Neuron (in vitro differentiated cells): ENCODE results near the gene NUDT6.

ENCODE experiments used
- H2AFZ ChIP-seq: one replicate; pipeline ENCODE4 v1.6.1; 2013; ENCODE audit warnings: low read depth, mild to moderate bottlenecking, inconsistent platforms, low read length, moderate library complexity
- H3K27me3 ChIP-seq: one replicate; pipeline ENCODE4 v1.6.1; 2013; ENCODE audit warnings: low read length; ENCODE audit not compliant: insufficient read depth
- H3K36me3 ChIP-seq: one replicate; pipeline ENCODE4 v1.6.1; 2013; ENCODE audit warnings: low read length; ENCODE audit not compliant: insufficient read depth
- H3K4me1 ChIP-seq: one replicate; pipeline ENCODE4 v1.6.1; 2013; ENCODE audit warnings: low read length; ENCODE audit not compliant: insufficient read depth
- H3K4me3 ChIP-seq: 2 replicates; pipeline ENCODE4 v1.5.1; 2013; ENCODE audit warnings: mild to moderate bottlenecking, low read length, moderate library complexity
- H3K9me3 ChIP-seq: one replicate; pipeline ENCODE4 v1.6.1; 2013; ENCODE audit warnings: low read length

The NUDT6 gene

GRCh38 chr4:122908223-122908622 is 14.2 kb downstream of the NUDT6 start:
- H3K27me3 ChIP-seq = no peaks in the 10 kb centered on the region
- no peaks in the 10 kb centered on the region for H3K9me3 ChIP-seq
- no peak overlapping the region for H3K4me3 ChIP-seq
- peaks cover 7% of the 10 kb centered on the region for H3K36me3 ChIP-seq
- H2AFZ ChIP-seq = no peak overlapping the region
- H3K4me1 ChIP-seq = no peaks in the 10 kb centered on the region

DNA sequence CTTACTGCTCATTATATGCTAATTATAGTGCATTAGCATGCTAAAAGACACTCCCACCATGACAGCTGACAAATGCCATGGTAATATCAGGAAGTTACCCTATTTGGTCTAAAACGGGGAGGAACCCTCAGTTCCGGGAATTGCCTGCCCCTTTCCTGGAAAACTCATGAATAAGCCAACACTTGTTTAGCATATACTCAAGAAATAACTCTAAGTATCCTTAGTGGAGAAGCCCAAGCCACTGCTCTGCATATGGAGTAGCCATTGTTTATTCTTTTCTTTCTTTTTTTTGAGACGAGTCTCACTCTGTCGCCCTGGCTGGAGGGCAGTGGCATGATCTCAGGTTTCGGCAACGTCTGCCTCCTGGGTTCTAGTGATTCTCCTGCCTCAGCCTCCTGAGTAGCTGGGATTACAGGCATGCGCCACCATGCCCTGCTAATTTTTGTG is 15.5 kb downstream of the NUDT6 start:
- H3K27me3 ChIP-seq = no peaks in the 10 kb centered on the region
- no peak overlapping the region for H2AFZ ChIP-seq
- peaks cover 7% of the 10 kb centered on the region for H3K36me3 ChIP-seq
- no peaks in the 10 kb centered on the region for H3K4me1 ChIP-seq
- no peaks in the 10 kb centered on the region for H3K9me3 ChIP-seq
- H3K4me3 ChIP-seq = no peak overlapping the region

DNA sequence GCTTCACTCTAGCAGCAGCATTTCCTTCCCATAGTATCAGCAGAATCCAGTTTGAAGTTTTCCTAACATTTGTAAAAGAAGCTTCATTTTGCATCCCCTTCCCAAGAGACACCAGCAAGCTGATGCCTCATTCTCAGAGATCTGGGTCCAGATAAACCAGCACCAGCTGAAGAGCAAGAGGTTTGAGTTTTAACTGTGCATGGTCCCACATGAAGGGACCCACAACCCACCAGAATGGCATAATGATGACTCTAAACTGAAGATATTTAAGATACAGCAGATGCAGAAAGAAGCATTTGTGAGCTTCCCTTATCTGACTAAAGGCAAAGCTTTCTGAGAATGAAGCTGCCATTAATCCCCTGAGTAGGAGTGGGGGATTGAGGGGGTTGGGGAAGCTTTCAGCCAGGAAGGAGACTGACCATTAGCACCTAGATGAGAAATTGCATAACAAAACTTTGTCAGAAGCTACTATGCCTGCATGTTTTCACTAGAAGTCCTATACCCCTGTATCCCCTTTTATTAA is 18.6 kb downstream of the NUDT6 start:
- Histone ChIP-seq H2AFZ (no peak overlapping the region), H3K36me3 (peaks cover 2% of the 10 kb centered on the region), H3K4me3 (no peak overlapping the region), H3K9me3 (no peaks in the 10 kb centered on the region), H3K27me3 (no peaks in the 10 kb centered on the region), H3K4me1 (no peaks in the 10 kb centered on the region)

GRCh38 chr4:122901247-122902010 is 21.0 kb downstream of the NUDT6 start:
- H3K4me1 ChIP-seq = no peaks in the 10 kb centered on the region
- H3K4me3 ChIP-seq = no peak overlapping the region
- peaks cover 2% of the 10 kb centered on the region for H3K36me3 ChIP-seq
- no peak overlapping the region for H2AFZ ChIP-seq
- no peaks in the 10 kb centered on the region for H3K27me3 ChIP-seq
- no peaks in the 10 kb centered on the region for H3K9me3 ChIP-seq

GRCh38 chr4:122900314-122900713 is 22.1 kb downstream of the NUDT6 start:
- Histone ChIP-seq H3K36me3 (peaks cover 4% of the 10 kb centered on the region), H3K4me1 (no peaks in the 10 kb centered on the region), H3K4me3 (no peak overlapping the region), H3K27me3 (no peaks in the 10 kb centered on the region), H2AFZ (no peak overlapping the region), H3K9me3 (no peaks in the 10 kb centered on the region)

DNA sequence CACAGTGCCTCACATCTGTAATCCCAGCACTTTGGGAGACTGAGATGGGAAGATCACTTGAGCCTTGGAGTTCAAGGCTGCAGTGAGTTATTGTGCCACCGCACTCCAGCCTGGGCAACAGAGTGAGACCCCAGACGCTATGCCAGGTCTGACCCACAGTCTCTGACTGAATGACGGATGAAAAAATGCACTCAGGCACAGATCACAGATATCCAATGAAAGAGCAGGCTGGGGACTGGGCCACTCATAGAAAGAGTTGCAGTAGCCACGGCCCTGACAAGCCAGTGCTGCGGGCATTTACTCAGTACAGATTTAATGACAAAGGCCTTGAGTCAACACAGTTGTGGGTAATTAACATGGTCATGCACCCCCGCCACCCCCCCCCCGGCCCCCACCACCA is 22.7 kb downstream of the NUDT6 start:
- no peaks in the 10 kb centered on the region for H3K27me3 ChIP-seq
- peaks cover 3% of the 10 kb centered on the region for H3K36me3 ChIP-seq
- no peak overlapping the region for H3K4me3 ChIP-seq
- H3K4me1 ChIP-seq = peaks cover 2% of the 10 kb centered on the region
- no peaks in the 10 kb centered on the region for H3K9me3 ChIP-seq
- no peak overlapping the region for H2AFZ ChIP-seq

- H3K4me3 ChIP-seq = no peak overlapping the region
- no peaks in the 10 kb centered on the region for H3K27me3 ChIP-seq
- peaks cover 2% of the 10 kb centered on the region for H3K4me1 ChIP-seq
- peaks cover 6% of the 10 kb centered on the region for H3K36me3 ChIP-seq
- no peaks in the 10 kb centered on the region for H3K9me3 ChIP-seq
- no peak overlapping the region for H2AFZ ChIP-seq
Measured at GRCh38 chr4:122898370-122899150, 23.8 kb downstream of the NUDT6 start.

- Histone ChIP-seq H2AFZ (no peak overlapping the region), H3K4me1 (peaks cover 2% of the 10 kb centered on the region), H3K36me3 (peaks cover 21% of the 10 kb centered on the region), H3K9me3 (no peaks in the 10 kb centered on the region), H3K27me3 (no peaks in the 10 kb centered on the region), H3K4me3 (no peak overlapping the region)
Measured at GRCh38 chr4:122896270-122896669, 26.1 kb downstream of the NUDT6 start.

- H3K27me3 ChIP-seq = no peaks in the 10 kb centered on the region
- no peak overlapping the region for H2AFZ ChIP-seq
- no peak overlapping the region for H3K4me3 ChIP-seq
- H3K4me1 ChIP-seq = peaks cover 2% of the 10 kb centered on the region
- H3K9me3 ChIP-seq = no peaks in the 10 kb centered on the region
- H3K36me3 ChIP-seq = peaks cover 21% of the 10 kb centered on the region
Measured at GRCh38 chr4:122895336-122895995, 26.9 kb downstream of the NUDT6 start.

- no peak overlapping the region for H3K4me3 ChIP-seq
- H3K36me3 ChIP-seq = peaks cover 21% of the 10 kb centered on the region
- peaks cover 2% of the 10 kb centered on the region for H3K4me1 ChIP-seq
Measured at GRCh38 chr4:122894827-122895226, 27.6 kb downstream of the NUDT6 start.

GRCh38 chr4:122890147-122890795 is 32.1 kb downstream of the NUDT6 start:
- no peaks in the 10 kb centered on the region for H3K27me3 ChIP-seq
- no peak overlapping the region for H2AFZ ChIP-seq
- H3K36me3 ChIP-seq = peaks cover 34% of the 10 kb centered on the region
- peaks cover 3% of the 10 kb centered on the region for H3K9me3 ChIP-seq
- peaks cover 2% of the 10 kb centered on the region for H3K4me1 ChIP-seq
- H3K4me3 ChIP-seq = no peak overlapping the region

More at GRCh38 chr4:122894827-122895226, 27.6 kb downstream of the NUDT6 start:
- Histone ChIP-seq H3K9me3 (no peaks in the 10 kb centered on the region), H3K27me3 (no peaks in the 10 kb centered on the region), H2AFZ (no peak overlapping the region)

DNA sequence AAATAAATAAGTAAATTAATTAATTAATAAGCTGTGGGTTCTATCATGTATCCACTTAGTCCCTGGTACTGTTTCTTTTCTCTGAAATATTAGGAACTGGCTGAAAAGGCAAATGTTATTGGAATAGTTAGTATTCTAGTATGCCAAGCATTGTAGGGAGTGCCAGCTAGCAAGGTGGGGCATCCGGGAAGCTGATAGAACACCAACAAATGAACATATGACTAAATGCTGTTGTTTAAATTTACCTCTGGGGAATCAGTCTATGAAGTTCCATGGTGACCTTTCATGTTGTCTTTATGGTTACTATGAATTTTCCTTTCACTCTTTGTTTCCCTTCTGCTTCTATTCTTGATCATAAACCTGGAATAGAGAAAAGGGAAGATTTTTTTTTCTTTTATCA is 32.7 kb downstream of the NUDT6 start:
- peaks cover 36% of the 10 kb centered on the region for H3K36me3 ChIP-seq
- no peak overlapping the region for H2AFZ ChIP-seq
- no peaks in the 10 kb centered on the region for H3K27me3 ChIP-seq
- no peak overlapping the region for H3K4me3 ChIP-seq
- H3K4me1 ChIP-seq = no peaks in the 10 kb centered on the region
- peaks cover 3% of the 10 kb centered on the region for H3K9me3 ChIP-seq
